CD4-positive, alpha-beta memory T cell (primary cell): ENCODE measurements around the gene AVP. TPM values are rescaled to one million over a fixed set of nuclear protein-coding genes. Genes with fewer than 3 reads are reported as not detected.

Experiments
- CTCF ChIA-PET: fragments of 350-600 bp; sonication (Branson Sonifier 250); formaldehyde crosslinking; loops from one replicate; lab custom pipeline; 2021; ENCODE audit warnings: inconsistent platforms; ENCODE audit not compliant: partially characterized antibody; lab: Charles Lee
- POLR2A ChIA-PET: fragments of 350-600 bp; sonication (Branson Sonifier 250); formaldehyde crosslinking; loops from one replicate; lab custom pipeline; 2021; ENCODE audit not compliant: partially characterized antibody; lab: Charles Lee
- DNase-seq, 5 donors: peaks; one replicate each; pipeline versions ENCODE4 v3.0.0 to v3.0.0-alpha.2; 2020 to 2022; ENCODE audit warnings: mixed read lengths in 1 of 5
- H3K27ac ChIP-seq: one replicate; pipeline ENCODE4 v1.7.0; 2013; ENCODE audit warnings: low read depth, low read length
- H3K27me3 ChIP-seq: 2 replicates; pipeline ENCODE4 v1.7.0; 2013; ENCODE audit warnings: mild to moderate bottlenecking, low read length, moderate library complexity; ENCODE audit not compliant: insufficient read depth
- H3K36me3 ChIP-seq: 2 replicates; pipeline ENCODE4 v1.7.0; 2013; ENCODE audit warnings: mild to moderate bottlenecking, low read length, moderate library complexity; ENCODE audit not compliant: insufficient read depth
- H3K4me1 ChIP-seq: 2 replicates; pipeline ENCODE4 v1.7.0; 2013; ENCODE audit warnings: mild to moderate bottlenecking, low read length, moderate library complexity; ENCODE audit not compliant: insufficient read depth
- H3K4me3 ChIP-seq, 2 donors: one replicate each; pipeline ENCODE4 v1.7.0; 2013; ENCODE audit warnings: low read length in 2 of 2, mild to moderate bottlenecking in 1 of 2
- H3K9me3 ChIP-seq, 2 donors: one replicate each; pipeline ENCODE4 v1.7.0; 2013; ENCODE audit warnings: low read length in 2 of 2, control low read depth in 1 of 2; ENCODE audit not compliant: control insufficient read depth in 1 of 2
- H3K27ac Mint-ChIP-seq, 7 donors: one replicate each; pipeline ENCODE4 v1.8.0; 2020 to 2021; ENCODE audit warnings: mixed read lengths in 7 of 7, mild to moderate bottlenecking in 6 of 7, inconsistent platforms in 3 of 7, moderate library complexity in 3 of 7
- H3K27me3 Mint-ChIP-seq, 2 donors: one replicate each; pipeline ENCODE4 v1.8.0; 2020 to 2021; ENCODE audit warnings: mixed read lengths in 2 of 2
- H3K36me3 Mint-ChIP-seq, 2 donors: one replicate each; pipeline ENCODE4 v1.8.0; 2020 to 2021; ENCODE audit warnings: mixed read lengths in 2 of 2, inconsistent platforms in 1 of 2, mild to moderate bottlenecking in 1 of 2
- H3K4me1 Mint-ChIP-seq, 4 donors: one replicate each; pipeline ENCODE4 v1.8.0; 2020 to 2021; ENCODE audit warnings: mixed read lengths in 4 of 4, mild to moderate bottlenecking in 1 of 4
- H3K4me3 Mint-ChIP-seq, 8 donors: one replicate each; pipeline ENCODE4 v1.8.0; 2020 to 2021; ENCODE audit warnings: mixed read lengths in 8 of 8, mild to moderate bottlenecking in 7 of 8, moderate library complexity in 6 of 8, inconsistent platforms in 3 of 8
- H3K9me3 Mint-ChIP-seq, 8 donors: one replicate each; pipeline ENCODE4 v1.8.0; 2020 to 2021; ENCODE audit warnings: mixed read lengths in 8 of 8, mild to moderate bottlenecking in 5 of 8, inconsistent platforms in 3 of 8, moderate library complexity in 1 of 8
- intact Hi-C: fragments of 100-400 bp; cut with micrococcal nuclease; formaldehyde crosslinking; loops from one replicate; pipeline ENCODE4 v1.15.1; 2023
- polyA plus RNA-seq, 2 donors: library from polyadenylated mRNA; unstranded; fragments of 300-500 nt; fragmentation: Illumina TruSeq; gene quantifications; one replicate each; pipeline ENCODE4 v1.2.3, GENCODE V29; 2021
- total RNA-seq, 2 experiments: library from RNA; stranded (reverse); gene quantifications; one replicate each; pipeline ENCODE4 v1.2.3, GENCODE V29; 2021

The AVP gene
- total and polyA plus RNA-seq, 4 experiments from 2014 or later, result not detected

DNA sequence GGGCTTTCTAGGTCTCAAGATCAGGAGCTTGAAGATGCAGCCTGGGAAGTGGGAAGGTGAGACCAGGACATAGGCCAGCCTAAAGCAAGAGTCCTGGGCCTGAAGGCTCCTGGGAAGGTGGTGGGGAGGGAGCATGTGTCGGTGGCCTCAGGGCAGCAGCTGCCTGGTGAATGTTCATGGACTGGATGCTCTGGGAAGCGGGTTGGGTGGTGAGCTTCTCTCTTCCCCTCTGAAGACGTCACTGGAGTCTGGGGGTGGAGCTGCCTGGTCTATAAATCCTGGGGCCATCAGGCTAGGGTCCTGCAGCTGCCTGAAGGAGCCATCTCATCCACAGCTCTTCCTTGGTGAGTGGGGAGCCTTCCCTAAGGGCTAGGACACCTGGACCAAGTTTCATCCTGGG is 41.2 kb downstream of the AVP start, which contains the start of gene GNRH2:
Gene GNRH2 (plus strand): TSS at position 301 of the 400 bp plus-strand sequence. CDS start 793 bp downstream, outside the sequence.
- H3K27ac ChIP-seq, result no peak within 1 kb of the TSS
- ChIA-PET CTCF (interaction anchor here (2.2 kb wide), 1 partner anchor 10 kb away, joined by 11 read pairs; no protein-coding TSS in a partner anchor), POLR2A (no interaction called here)
- peaks cover 0 to 4% (median 0%) of the 10 kb centered on the region in 8 donors for H3K9me3 Mint-ChIP-seq
- no peaks in the 10 kb centered on the region for H3K9me3 ChIP-seq
- peak within 1 kb of the TSS in 6 of 7 donors; percentile 13 to 86 (median 72) for H3K27ac Mint-ChIP-seq
- peaks cover 9 to 38% of the 10 kb centered on the region in 2 donors for H3K36me3 Mint-ChIP-seq
- H3K4me1 ChIP-seq, result peaks cover 26% of the 10 kb centered on the region
- peaks cover 15 to 27% (median 16%) of the 10 kb centered on the region in 4 donors for H3K4me1 Mint-ChIP-seq
- H3K4me3 Mint-ChIP-seq, result peak within 1 kb of the TSS in 4 of 8 donors; percentile 2 to 84 (median 24)
- no peak for DNase-seq
- no peaks in the 10 kb centered on the region for H3K27me3 Mint-ChIP-seq
- intact Hi-C loops, result no loop called here
- peaks cover 16% of the 10 kb centered on the region for H3K36me3 ChIP-seq
- H3K4me3 ChIP-seq, result no peak within 1 kb of the TSS
- no peaks in the 10 kb centered on the region for H3K27me3 ChIP-seq

- Histone ChIP-seq H3K9me3 (no peaks in the 10 kb centered on the region), H3K27me3 (no peaks in the 10 kb centered on the region), H3K27ac (no peak overlapping the region), H3K4me3 (no peak overlapping the region), H3K4me1 (peaks cover 19% of the 10 kb centered on the region), H3K36me3 (peaks cover 11% of the 10 kb centered on the region)
- ChIA-PET CTCF (interaction anchor here (2.2 kb wide), 1 partner anchor 11 kb away, joined by 11 read pairs; no protein-coding TSS in a partner anchor), POLR2A (no interaction called here)
- intact Hi-C loops, result no loop called here
- Mint-ChIP-seq H3K9me3 (peaks cover 0 to 4% (median 0%) of the 10 kb centered on the region in 8 donors), H3K4me3 (no peak overlapping the region), H3K4me1 (peaks cover 15 to 22% (median 16%) of the 10 kb centered on the region in 4 donors), H3K36me3 (peaks cover 9 to 43% of the 10 kb centered on the region in 2 donors), H3K27me3 (no peaks in the 10 kb centered on the region), H3K27ac (peak overlapping the region in 1 of 7 donors; percentile 35)
- DNase-seq, result no peak
Measured at GRCh38 chr20:3042625-3043024, 41.9 kb downstream of the AVP start.

DNA sequence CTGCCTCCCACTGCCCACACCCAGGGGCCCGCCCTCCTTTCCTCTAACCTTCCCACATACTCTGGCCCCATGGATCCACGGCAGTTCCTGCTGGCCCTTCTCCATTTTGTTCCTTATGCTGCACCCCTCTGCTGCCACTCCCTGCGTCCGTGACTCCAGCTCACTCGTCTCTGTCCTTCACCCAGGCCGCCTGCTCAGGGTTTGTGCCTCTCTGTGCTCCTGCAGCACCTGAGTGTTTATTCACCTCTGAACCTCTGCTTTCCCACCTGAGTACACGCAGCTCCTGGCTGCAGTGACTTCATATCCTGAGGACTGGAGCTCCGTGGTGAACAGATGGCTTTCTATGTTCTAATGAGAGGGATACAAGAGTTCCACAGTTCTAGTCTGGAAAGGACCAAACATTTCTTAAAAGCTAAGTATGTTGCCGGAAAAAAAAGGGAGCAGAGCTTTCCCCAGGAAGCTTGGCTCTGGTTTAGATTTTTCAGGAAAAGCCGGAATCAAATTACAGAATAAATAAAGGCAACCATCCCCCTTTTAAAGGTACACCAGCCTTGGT is 42.6 kb downstream of the AVP start:
- POLR2A ChIA-PET, result no interaction called here
- CTCF ChIA-PET, result interaction anchor here (2.2 kb wide), 1 partner anchor 11 kb away, joined by 11 read pairs; no protein-coding TSS in a partner anchor
- Mint-ChIP-seq H3K36me3 (peaks cover 9 to 47% of the 10 kb centered on the region in 2 donors), H3K4me3 (no peak overlapping the region), H3K4me1 (peaks cover 13 to 16% (median 14%) of the 10 kb centered on the region in 4 donors), H3K27me3 (no peaks in the 10 kb centered on the region), H3K9me3 (peaks cover 0 to 4% (median 0%) of the 10 kb centered on the region in 8 donors), H3K27ac (peak overlapping the region in 3 of 7 donors; percentile 41 to 85 (median 73))
- no peak overlapping the region for H3K4me3 ChIP-seq
- no peaks in the 10 kb centered on the region for H3K27me3 ChIP-seq
- H3K36me3 ChIP-seq, result peaks cover 16% of the 10 kb centered on the region
- no peaks in the 10 kb centered on the region for H3K9me3 ChIP-seq
- DNase-seq, result no peak
- peaks cover 12% of the 10 kb centered on the region for H3K4me1 ChIP-seq
- intact Hi-C loops, result no loop called here
- H3K27ac ChIP-seq, result no peak overlapping the region

DNA sequence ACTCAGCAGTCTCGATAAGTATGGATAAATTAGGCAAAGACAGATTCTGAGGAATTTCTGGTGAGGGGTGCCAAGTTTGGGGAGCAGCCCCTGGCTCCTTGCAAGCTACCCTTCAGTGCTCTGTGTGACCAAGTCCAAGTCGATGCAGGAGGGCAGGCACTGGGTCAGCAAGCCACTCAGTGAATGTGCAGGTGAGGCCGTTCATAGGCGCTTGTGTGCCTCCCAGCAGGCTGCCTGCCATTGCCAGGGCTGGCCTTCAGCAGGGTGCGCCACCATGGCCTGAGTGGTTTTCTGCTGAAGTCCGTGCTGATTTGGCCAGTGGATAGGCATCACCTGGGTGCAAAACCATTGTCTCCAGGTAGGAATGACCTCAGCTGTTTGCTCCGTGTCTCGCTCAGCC is 44.4 kb downstream of the AVP start:
- Mint-ChIP-seq H3K9me3 (peaks cover 0 to 4% (median 0%) of the 10 kb centered on the region in 8 donors), H3K4me1 (peaks cover 3 to 8% (median 7%) of the 10 kb centered on the region in 4 donors), H3K27ac (peak overlapping the region in 2 of 7 donors; percentile 10 to 36), H3K4me3 (no peak overlapping the region), H3K27me3 (no peaks in the 10 kb centered on the region), H3K36me3 (peaks cover 26 to 56% of the 10 kb centered on the region in 2 donors)
- DNase-seq, result no peak
- intact Hi-C loops, result no loop called here
- H3K27ac ChIP-seq, result no peak overlapping the region
- POLR2A ChIA-PET, result interaction anchor here (0.6 kb wide), 1 partner anchor 1165 kb away, joined by 3 read pairs; no protein-coding TSS in a partner anchor
- H3K4me1 ChIP-seq, result peaks cover 4% of the 10 kb centered on the region
- peaks cover 34% of the 10 kb centered on the region for H3K36me3 ChIP-seq
- CTCF ChIA-PET, result no interaction called here
- no peaks in the 10 kb centered on the region for H3K9me3 ChIP-seq
- H3K27me3 ChIP-seq, result no peaks in the 10 kb centered on the region
- H3K4me3 ChIP-seq, result no peak overlapping the region

- H3K9me3 ChIP-seq, result no peaks in the 10 kb centered on the region
- H3K4me3 ChIP-seq, result no peak overlapping the region
- Mint-ChIP-seq H3K4me1 (peaks cover 0 to 6% (median 2%) of the 10 kb centered on the region in 4 donors), H3K27ac (peak overlapping the region in 4 of 7 donors; percentile 11 to 59 (median 49)), H3K9me3 (peaks cover 0 to 4% (median 0%) of the 10 kb centered on the region in 8 donors), H3K36me3 (peaks cover 32 to 61% of the 10 kb centered on the region in 2 donors), H3K27me3 (no peaks in the 10 kb centered on the region), H3K4me3 (no peak overlapping the region)
- no peaks in the 10 kb centered on the region for H3K4me1 ChIP-seq
- no peak overlapping the region for H3K27ac ChIP-seq
- intact Hi-C loops, result no loop called here
- H3K27me3 ChIP-seq, result no peaks in the 10 kb centered on the region
- H3K36me3 ChIP-seq, result peaks cover 40% of the 10 kb centered on the region
- no peak for DNase-seq
- ChIA-PET CTCF (no interaction called here), POLR2A (no interaction called here)
Measured at GRCh38 chr20:3039426-3039825, 45.1 kb downstream of the AVP start.

- intact Hi-C loops, result no loop called here
- H3K27me3 ChIP-seq, result no peaks in the 10 kb centered on the region
- CTCF ChIA-PET, result interaction anchor here (1.1 kb wide), 1 partner anchor 15 kb away, joined by 4 read pairs; no protein-coding TSS in a partner anchor
- H3K27me3 Mint-ChIP-seq, result no peaks in the 10 kb centered on the region
- H3K4me1 Mint-ChIP-seq, result peaks cover 0 to 4% (median 2%) of the 10 kb centered on the region in 4 donors
- H3K36me3 ChIP-seq, result peaks cover 40% of the 10 kb centered on the region
- POLR2A ChIA-PET, result no interaction called here
- no peak overlapping the region for H3K4me3 Mint-ChIP-seq
- no peak for DNase-seq
- H3K9me3 Mint-ChIP-seq, result peaks cover 0 to 4% (median 0%) of the 10 kb centered on the region in 8 donors
- H3K4me1 ChIP-seq, result no peaks in the 10 kb centered on the region
- H3K36me3 Mint-ChIP-seq, result peaks cover 32 to 64% of the 10 kb centered on the region in 2 donors
- H3K27ac ChIP-seq, result no peak overlapping the region
- no peaks in the 10 kb centered on the region for H3K9me3 ChIP-seq
- H3K4me3 ChIP-seq, result no peak overlapping the region
- peak overlapping the region in 6 of 7 donors; percentile 12 to 77 (median 51) for H3K27ac Mint-ChIP-seq
Measured at GRCh38 chr20:3038454-3038853, 46.1 kb downstream of the AVP start.

DNA sequence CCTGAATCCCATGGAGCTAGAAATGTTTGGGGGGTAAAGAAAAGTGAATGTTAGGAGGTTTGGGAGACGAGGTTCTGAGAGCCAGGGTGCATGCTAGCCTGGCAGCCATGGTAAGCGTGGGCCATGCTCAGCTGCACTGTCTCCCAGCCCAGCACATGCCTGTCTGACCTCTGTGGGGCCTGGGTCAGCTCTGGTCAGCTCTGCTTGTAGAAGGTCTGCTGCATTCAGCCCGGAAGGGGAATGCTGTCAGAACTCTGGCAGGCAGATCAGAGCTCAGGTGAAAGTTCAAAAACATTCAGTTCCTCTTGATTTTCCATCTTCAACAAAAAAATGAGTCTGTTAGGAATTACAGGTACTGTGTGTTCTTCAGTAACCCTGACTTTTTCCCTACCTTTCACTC is 46.9 kb downstream of the AVP start:
- Histone ChIP-seq H3K27me3 (no peaks in the 10 kb centered on the region), H3K36me3 (peaks cover 47% of the 10 kb centered on the region), H3K9me3 (no peaks in the 10 kb centered on the region), H3K4me3 (no peak overlapping the region), H3K27ac (no peak overlapping the region), H3K4me1 (no peaks in the 10 kb centered on the region)
- DNase-seq, result no peak
- POLR2A ChIA-PET, result no interaction called here
- Mint-ChIP-seq H3K27ac (peak overlapping the region in 3 of 7 donors; percentile 8 to 72 (median 37)), H3K27me3 (no peaks in the 10 kb centered on the region), H3K4me1 (peaks cover 0 to 4% (median 2%) of the 10 kb centered on the region in 4 donors), H3K4me3 (no peak overlapping the region), H3K36me3 (peaks cover 32 to 64% of the 10 kb centered on the region in 2 donors), H3K9me3 (peaks cover 0 to 4% (median 0%) of the 10 kb centered on the region in 8 donors)
- intact Hi-C loops, result no loop called here
- CTCF ChIA-PET, result interaction anchor here (1.1 kb wide), 1 partner anchor 15 kb away, joined by 4 read pairs; no protein-coding TSS in a partner anchor
